ENCODE data around the gene ATF7IP2. TPM values are rescaled to one million over a fixed set of nuclear protein-coding genes. Genes with fewer than 3 reads are reported as not detected.

The ATF7IP2 gene
- total and polyA plus RNA-seq, 9 of the 15 experiments (the other 6 are each of a cell fraction or from before 2014, with no cell fraction given) = 131 to 515 (median 196) TPM

DNA sequence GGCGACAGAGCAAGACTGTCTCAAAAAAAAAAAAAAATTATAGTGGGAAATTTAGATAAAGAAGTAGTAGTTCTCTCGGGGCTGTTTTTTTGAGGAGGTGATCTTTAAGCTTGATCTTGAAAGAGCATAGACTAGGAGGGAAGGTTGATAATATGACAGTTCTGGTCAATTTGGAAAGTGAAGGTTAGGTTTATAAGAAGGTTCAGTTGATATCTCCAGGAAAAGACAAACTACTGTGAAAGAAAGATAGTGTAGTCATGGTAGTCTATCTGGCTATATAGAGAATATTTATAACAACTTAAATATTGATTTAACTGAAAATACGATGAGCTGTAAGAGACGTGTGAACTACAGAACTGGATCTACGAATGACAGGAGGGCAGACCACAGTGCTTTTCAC is 3.1 kb downstream of the ATF7IP2 start (continued):
- TF ChIP-seq THRB (CRISPR knock-in tag; conservative IDR thresholded peaks at IDR 0.05) (0 out of 2 replicates have a peak, but pooled peaks have one; percentile 7), TCF3 (CRISPR knock-in tag; IDR thresholded peaks at IDR 0.05) (peak; percentile 44), ADNP (tag; IDR thresholded peaks at IDR 0.05) (0 out of 2 replicates have a peak, but pooled peaks have one; percentile 13), DPF2 (IDR thresholded peaks at IDR 0.05) (0 out of 2 replicates have a peak, but pooled peaks have one; percentile 18), SMARCA4 (IDR thresholded peaks at IDR 0.05) (0 out of 2 replicates have a peak, but pooled peaks have one; percentile 18)

- CTCF ChIA-PET (ENCODE audit: low intra/inter-chr PET ratio) = no interaction called here
- H3K9me1 ChIP-seq (ENCODE audit: control insufficient read depth, insufficient read depth, low read length) = no peaks in the 10 kb centered on the region
- peaks cover 57% of the 10 kb centered on the region for H3K36me3 ChIP-seq (ENCODE audit: control insufficient read depth, insufficient read depth, low read length)
- peak overlapping the region; percentile 92 for H3K27ac ChIP-seq (ENCODE audit: extremely low read depth, low read depth, low read length)
- FAIRE-seq (no peak), DNase-seq (ENCODE audit: extremely low read depth in 1 of 4, low spot score in 3 of 4) (peak in 1 of 4 experiments; percentile 35), ATAC-seq (no peak)
- peak overlapping the region; percentile 65 to 92; a peak in 2 of 4 replicates for H3K9ac ChIP-seq (ENCODE audit: insufficient read depth in 1 of 2, low read depth in 2 of 2, low read length in 2 of 2)
- peak overlapping the region; percentile 47 for H3K4me2 ChIP-seq (ENCODE audit: insufficient read depth, low read length)
- peaks cover 4% of the 10 kb centered on the region; the same call in 1 of the 2 replicates for H4K20me1 ChIP-seq (replicated peaks; ENCODE audit: control insufficient read depth, insufficient read depth, low read length)
- peaks cover 83% of the 10 kb centered on the region for H3K79me2 ChIP-seq (ENCODE audit: control insufficient read depth, insufficient read depth, low read length)
- H3K4me3 ChIP-seq = no peak overlapping the region
- BruUV-seq (replicated peaks) = no TSS peak
- no peaks in the 10 kb centered on the region for H3K27me3 ChIP-seq (ENCODE audit: control insufficient read depth in 2 of 2, insufficient read depth in 2 of 2, low read length in 2 of 2)
- peaks cover 15 to 30% of the 10 kb centered on the region in 2 experiments; a peak in 4 of 5 replicates for H3K4me1 ChIP-seq (replicated peaks in 1 of 2; ENCODE audit: control insufficient read depth in 2 of 2, insufficient read depth in 2 of 2, low read length in 2 of 2)
- in situ Hi-C loops (cut with MboI) = no loop called here
- no peak overlapping the region for H2AFZ ChIP-seq (ENCODE audit: low read depth, low read length)
- intact Hi-C loops (cut with micrococcal nuclease) = no loop called here
- POLR2A ChIA-PET = interaction anchor here (0.6 to 1.1 kb wide), 3 partner anchors 19 to 1394 kb away, joined by 3 to 4 read pairs (median 3); no protein-coding TSS in a partner anchor
- peaks cover 3% of the 10 kb centered on the region; the same call in 1 of the 2 replicates for H3K9me3 ChIP-seq (replicated peaks; ENCODE audit: control insufficient read depth, insufficient read depth, low read depth, low read length)
- no peak for TF ChIP-seq ZBTB40 (IDR thresholded peaks at IDR 0.05)
- no peak for TF ChIP-seq ZBTB40 (CRISPR knock-in tag; IDR thresholded peaks at IDR 0.05)
- TF ChIP-seq HNRNPK (IDR thresholded peaks at IDR 0.05; ENCODE audit: low read depth, low read length, poor library complexity, severe bottlenecking) = no peak
Measured at GRCh38 chr16:10390330-10390729, 4.5 kb downstream of the ATF7IP2 start.
